Hepatocyte (in vitro differentiated cells): Measurements from ENCODE around the gene HIPK4. TPM values are rescaled to one million over a fixed set of nuclear protein-coding genes. Genes with fewer than 3 reads are reported as not detected.

Source experiments
- DNase-seq: peaks from one replicate; pipeline ENCODE4 v3.0.0-alpha.2; 2016; ENCODE audit warnings: low spot score
- H2AFZ ChIP-seq: fragments of 200-600 bp; sonication (generic); 2 replicates; pipeline ENCODE4 v1.6.0; 2016; ENCODE audit warnings: antibody characterized with exemption, mild to moderate bottlenecking
- H3K27ac ChIP-seq: fragments of 200-600 bp; sonication (generic); 2 replicates; pipeline ENCODE4 v1.5.1; 2016; ENCODE audit warnings: mild to moderate bottlenecking
- H3K27me3 ChIP-seq: fragments of 200-600 bp; sonication (generic); 2 replicates; pipeline ENCODE4 v1.6.1; 2016
- H3K36me3 ChIP-seq: fragments of 200-600 bp; sonication (generic); replicated peaks from 2 replicates; pipeline ENCODE4 v1.5.1; 2016; ENCODE audit warnings: low read depth; ENCODE audit not compliant: insufficient read depth
- H3K4me1 ChIP-seq: fragments of 200-600 bp; sonication (generic); 2 replicates; pipeline ENCODE4 v1.5.1; 2016; ENCODE audit warnings: mild to moderate bottlenecking, moderate library complexity; ENCODE audit not compliant: insufficient read depth
- H3K4me2 ChIP-seq: fragments of 200-600 bp; sonication (generic); 2 replicates; pipeline ENCODE4 v1.6.0; 2016
- H3K4me3 ChIP-seq: fragments of 200-600 bp; sonication (generic); 2 replicates; pipeline ENCODE4 v1.5.1; 2016; ENCODE audit warnings: mild to moderate bottlenecking
- H3K79me2 ChIP-seq: fragments of 200-600 bp; sonication (generic); 2 replicates; pipeline ENCODE4 v1.6.0; 2017; ENCODE audit warnings: mild to moderate bottlenecking
- H3K9me2 ChIP-seq: fragments of 200-600 bp; sonication (generic); replicated peaks from 2 replicates; pipeline ENCODE4 v1.6.0; 2017; ENCODE audit warnings: mild to moderate bottlenecking; ENCODE audit not compliant: insufficient read depth
- H3K9me3 ChIP-seq: fragments of 200-600 bp; sonication (generic); 2 replicates; pipeline ENCODE4 v1.5.1; 2016; ENCODE audit warnings: low read depth, mild to moderate bottlenecking
- H4K20me1 ChIP-seq: fragments of 200-600 bp; sonication (generic); 2 replicates; pipeline ENCODE4 v1.6.0; 2016; ENCODE audit warnings: mild to moderate bottlenecking; ENCODE audit not compliant: insufficient read depth, poor library complexity, severe bottlenecking
- CTCF ChIP-seq: fragments of 200-600 bp; sonication (generic); IDR thresholded peaks from 2 replicates; pipeline ENCODE4 v1.5.1; 2016; ENCODE audit warnings: antibody characterized with exemption, mild to moderate bottlenecking; ENCODE audit not compliant: poor library complexity
- EZH2 ChIP-seq: fragments of 200-600 bp; sonication (generic); IDR thresholded peaks from 2 replicates; pipeline ENCODE4 v1.6.1; 2016; ENCODE audit warnings: antibody characterized with exemption, mild to moderate bottlenecking, borderline replicate concordance
- EZH2phosphoT487 ChIP-seq: fragments of 200-600 bp; sonication (generic); IDR thresholded peaks from one replicate; pipeline ENCODE4 v1.6.1; 2018; ENCODE audit warnings: antibody characterized with exemption, mild to moderate bottlenecking, low read depth, moderate library complexity; ENCODE audit not compliant: unreplicated experiment, severe bottlenecking
- WGBS: methylation state at CpG from one replicate; pipeline ENCODE4 v1.1.6; 2016; ENCODE audit warnings: low lambda C conversion rate; ENCODE audit errors: missing lambda C conversion rate; 5-methylcytosine and 5-hydroxymethylcytosine counted together
- polyA plus RNA-seq: library from polyadenylated mRNA; unstranded; fragments of >200 nt; fragmentation: Nextera tagmentation; extraction: Ambion mirVana; gene quantifications from 2 replicates; pipeline ENCODE4 v1.2.1, GENCODE V29; 2016
- total RNA-seq: library from RNA; depleted of rRNA; stranded (reverse); fragments of >200 nt; gene quantifications from 2 replicates; pipeline ENCODE4 v1.2.3, GENCODE V29; 2014

Gene HIPK4
- total and polyA plus RNA-seq, 2 experiments from 2014 or later: 0.07 to 0.13 TPM

GRCh38 chr19:40362160-40362559 is 27.8 kb downstream of the HIPK4 start:
- Histone ChIP-seq H4K20me1 (no peaks in the 10 kb centered on the region), H3K4me3 (no peak overlapping the region), H3K4me1 (peaks cover 13% of the 10 kb centered on the region), H3K36me3 (no peaks in the 10 kb centered on the region), H3K27ac (no peak overlapping the region), H3K27me3 (no peaks in the 10 kb centered on the region), H3K4me2 (no peak overlapping the region), H2AFZ (no peak overlapping the region), H3K79me2 (peaks cover 15% of the 10 kb centered on the region), H3K9me2 (no peaks in the 10 kb centered on the region), H3K9me3 (no peaks in the 10 kb centered on the region)
- TF ChIP-seq EZH2phosphoT487 (no peak), EZH2 (no peak), CTCF (no peak)
- 95% methylated on average over 3 of the region's 3 CpGs for WGBS
- DNase-seq: no peak

GRCh38 chr19:40360708-40361241 is 29.2 kb downstream of the HIPK4 start:
- no peaks in the 10 kb centered on the region for H3K9me3 ChIP-seq
- peaks cover 5% of the 10 kb centered on the region for H3K4me1 ChIP-seq
- no peak for DNase-seq
- no peaks in the 10 kb centered on the region for H3K36me3 ChIP-seq
- 96% methylated on average over 12 of the region's 12 CpGs for WGBS
- no peaks in the 10 kb centered on the region for H4K20me1 ChIP-seq
- TF ChIP-seq EZH2phosphoT487: no peak
- no peak for TF ChIP-seq CTCF
- no peak for TF ChIP-seq EZH2
- H3K9me2 ChIP-seq: no peaks in the 10 kb centered on the region
- no peak overlapping the region for H2AFZ ChIP-seq
- no peak overlapping the region for H3K27ac ChIP-seq
- H3K4me3 ChIP-seq: no peak overlapping the region
- no peaks in the 10 kb centered on the region for H3K27me3 ChIP-seq
- H3K79me2 ChIP-seq: peaks cover 15% of the 10 kb centered on the region
- no peak overlapping the region for H3K4me2 ChIP-seq

- Histone ChIP-seq H4K20me1 (no peaks in the 10 kb centered on the region), H3K27ac (no peak overlapping the region), H3K9me2 (no peaks in the 10 kb centered on the region), H3K4me1 (peaks cover 3% of the 10 kb centered on the region), H2AFZ (no peak overlapping the region), H3K4me2 (no peak overlapping the region), H3K4me3 (no peak overlapping the region), H3K27me3 (no peaks in the 10 kb centered on the region), H3K79me2 (peaks cover 17% of the 10 kb centered on the region), H3K36me3 (no peaks in the 10 kb centered on the region), H3K9me3 (no peaks in the 10 kb centered on the region)
- DNase-seq: no peak
- no peak for TF ChIP-seq EZH2phosphoT487
- no peak for TF ChIP-seq EZH2
- no peak for TF ChIP-seq CTCF
- WGBS: 87% methylated on average over 13 of the region's 13 CpGs
Observed at GRCh38 chr19:40360020-40360707, 29.8 kb downstream of the HIPK4 start.
